K562 (cell line): ENCODE measurements around the gene MACROD2.

Experiments
- BDP1 ChIP-seq: IDR thresholded peaks from 3 replicates; pipeline ENCODE4 v1.6.1; 2011; ENCODE audit not compliant: insufficient read length, insufficient read depth
- GATA2 ChIP-seq: sonication (generic); formaldehyde crosslinking; IDR thresholded peaks from 2 replicates; pipeline ENCODE4 v1.4.0; 2020; ENCODE audit warnings: mild to moderate bottlenecking, missing genetic modification reagents
- POLR2A ChIP-seq: fragments of 450-650 bp; conservative IDR thresholded peaks from 2 replicates; pipeline ENCODE4 v1.6.1; 2016
- THRA ChIP-seq: fragments of 450-650 bp; IDR thresholded peaks from 2 replicates; pipeline ENCODE4 v1.6.1; 2017; ENCODE audit warnings: mild to moderate bottlenecking, moderate library complexity
- ZBTB26 ChIP-seq: fragments of 450-650 bp; formaldehyde crosslinking; IDR thresholded peaks from 2 replicates; pipeline ENCODE4 v1.4.0; 2022; ENCODE audit warnings: missing genetic modification characterization
- ZBTB33 ChIP-seq: sonication (generic); formaldehyde crosslinking; IDR thresholded peaks from 2 replicates; pipeline ENCODE4 v1.8.1; 2023; ENCODE audit warnings: mild to moderate bottlenecking, missing genetic modification reagents
- ZNF253 ChIP-seq: fragments of 250-450 bp; sonication (Bioruptor Pico); conservative IDR thresholded peaks from 2 replicates; pipeline ENCODE4 v1.6.1; 2021; ENCODE audit warnings: mild to moderate bottlenecking

- no peak for TF ChIP-seq POLR2A
- TF ChIP-seq ZBTB26: no peak
- no peak for TF ChIP-seq GATA2
- TF ChIP-seq THRA: no peak
- no peak for TF ChIP-seq BDP1
- TF ChIP-seq ZBTB33 (CRISPR knock-in tag): no peak
- TF ChIP-seq ZNF253 (CRISPR knock-in tag): no peak
Measured at GRCh38 chr20:14727485-14728150, 732.3 kb downstream of the MACROD2 start.
